NCI-H2081 (cell line): ENCODE data around the gene TWF2.

Experiments
- DNase-seq, 2 experiments: peaks; one replicate each; lab custom pipeline; 2025; lab: John Stamatoyannopoulos, UW

The TWF2 gene

GRCh38 chr3:52202384-52203077 lies 36.4 kb downstream of the TWF2 start:
- DNase-seq: no peak

- no peak for DNase-seq
Measured at GRCh38 chr3:52200981-52201679, 37.8 kb downstream of the TWF2 start.

GRCh38 chr3:52198643-52199608 lies 40.0 kb downstream of the TWF2 start:
- DNase-seq: no peak

- peak; percentile 80 to 82 for DNase-seq
Measured at GRCh38 chr3:52197842-52198625, 40.9 kb downstream of the TWF2 start, which contains the start of gene ALAS1. Gene ALAS1, plus strand, starts transcription at chr3:52198160. Its CDS starts 1,082 bp downstream, at chr3:52199242.

- DNase-seq: no peak
Measured at GRCh38 chr3:52197499-52197841, 41.5 kb downstream of the TWF2 start.

- DNase-seq: no peak
Measured at GRCh38 chr3:52196977-52197376, 42.0 kb downstream of the TWF2 start.

- DNase-seq: no peak
Measured at GRCh38 chr3:52195823-52196331, 43.1 kb downstream of the TWF2 start.

- DNase-seq: no peak
Measured at GRCh38 chr3:52195291-52195597, 43.7 kb downstream of the TWF2 start.

GRCh38 chr3:52194485-52195290 lies 44.3 kb downstream of the TWF2 start:
- no peak for DNase-seq

- DNase-seq: no peak
Measured at GRCh38 chr3:52193065-52193464, 45.9 kb downstream of the TWF2 start.

GRCh38 chr3:52191663-52192062 lies 47.3 kb downstream of the TWF2 start:
- DNase-seq: no peak

GRCh38 chr3:52190294-52191074 lies 48.5 kb downstream of the TWF2 start:
- no peak for DNase-seq

- DNase-seq: no peak
Measured at GRCh38 chr3:52188556-52188955, 50.4 kb downstream of the TWF2 start.

GRCh38 chr3:52186729-52187128 lies 52.2 kb downstream of the TWF2 start:
- DNase-seq: no peak

GRCh38 chr3:52185837-52186236 lies 53.1 kb downstream of the TWF2 start:
- no peak for DNase-seq

GRCh38 chr3:52185311-52185710 lies 53.6 kb downstream of the TWF2 start:
- DNase-seq: no peak

- no peak for DNase-seq
Measured at GRCh38 chr3:52184690-52185089, 54.3 kb downstream of the TWF2 start.

- no peak for DNase-seq
Measured at GRCh38 chr3:52183786-52184445, 55.0 kb downstream of the TWF2 start.

GRCh38 chr3:52182691-52183090 lies 56.3 kb downstream of the TWF2 start:
- DNase-seq: no peak
